CD14-positive monocyte (primary cell): Measurements from ENCODE around the gene DENND1B. TPM values are rescaled to one million over a fixed set of nuclear protein-coding genes. Genes with fewer than 3 reads are reported as not detected.

ENCODE experiments used
- DNase-seq, 3 donors: peaks; one replicate each; pipeline ENCODE4 v3.0.0-alpha.2; 2011 to 2022
- H2AFZ ChIP-seq: 2 replicates; pipeline ENCODE4 v1.6.0; 2012; ENCODE audit warnings: mild to moderate bottlenecking, low read depth, low read length, inconsistent platforms; ENCODE audit not compliant: insufficient read depth, poor library complexity, severe bottlenecking
- H3K27ac ChIP-seq, 2 donors: 1 replicate in 1 of 2; 2 replicates in 1 of 2; pipeline ENCODE4 v1.5.1; 2012 to 2013; ENCODE audit warnings: low read length in 2 of 2, control low read depth in 1 of 2, inconsistent platforms in 1 of 2, low read depth in 1 of 2, mild to moderate bottlenecking in 1 of 2
- H3K27me3 ChIP-seq, 2 donors: one replicate each; pipeline versions ENCODE4 v1.6.0 to v1.6.1; 2011 to 2013; ENCODE audit warnings: low read length in 2 of 2; ENCODE audit not compliant: control insufficient read depth in 2 of 2, insufficient read depth in 2 of 2
- H3K36me3 ChIP-seq, 2 donors: replicated peaks in 1 of 2; 1 replicate in 1 of 2; 2 replicates in 1 of 2; pipeline versions ENCODE4 v1.5.1 to v1.6.1; 2012 to 2013; ENCODE audit warnings: low read length in 2 of 2, control low read depth in 1 of 2, inconsistent platforms in 1 of 2, mild to moderate bottlenecking in 1 of 2; ENCODE audit not compliant: insufficient read depth in 2 of 2, control insufficient read depth in 1 of 2
- H3K4me1 ChIP-seq, 2 donors: 1 replicate in 1 of 2; 2 replicates in 1 of 2; pipeline versions ENCODE4 v1.5.1 to v1.6.1; 2012 to 2013; ENCODE audit warnings: low read length in 2 of 2, control low read depth in 1 of 2, inconsistent platforms in 1 of 2, mild to moderate bottlenecking in 1 of 2, moderate library complexity in 1 of 2; ENCODE audit not compliant: insufficient read depth in 2 of 2, control insufficient read depth in 1 of 2
- H3K4me2 ChIP-seq: replicated peaks from 2 replicates; pipeline ENCODE3; 2012; ENCODE audit warnings: low read length, moderate library complexity, mild to moderate bottlenecking; ENCODE audit not compliant: poor library complexity, severe bottlenecking; ENCODE audit errors: extremely low read depth
- H3K4me3 ChIP-seq, 3 experiments: fragments of 200-600 bp in 1 of 3; sonication (generic) in 1 of 3; replicated peaks in 1 of 3; 1 replicate in 2 of 3; 2 replicates in 1 of 3; pipeline ENCODE4 v1.5.1; 2011 to 2013; ENCODE audit warnings: low read length in 3 of 3, mild to moderate bottlenecking in 3 of 3, control low read depth in 2 of 3, low read depth in 2 of 3, inconsistent platforms in 1 of 3, moderate library complexity in 1 of 3
- H3K79me2 ChIP-seq: 2 replicates; pipeline ENCODE4 v1.6.0; 2012; ENCODE audit warnings: mild to moderate bottlenecking, control low read depth, inconsistent platforms, low read length, moderate library complexity; ENCODE audit not compliant: insufficient read depth
- H3K9ac ChIP-seq: 2 replicates; pipeline ENCODE4 v1.6.0; 2017; ENCODE audit warnings: low read length, mild to moderate bottlenecking; ENCODE audit not compliant: insufficient read depth, poor library complexity, severe bottlenecking
- H3K9me3 ChIP-seq, 2 donors: replicated peaks in 1 of 2; 1 replicate in 1 of 2; 2 replicates in 1 of 2; pipeline versions ENCODE4 v1.5.1 to v1.6.1; 2012 to 2013; ENCODE audit warnings: low read length in 2 of 2, control low read depth in 1 of 2; ENCODE audit not compliant: control insufficient read depth in 1 of 2, insufficient read depth in 1 of 2
- H4K20me1 ChIP-seq: 2 replicates; pipeline ENCODE4 v1.6.0; 2012; ENCODE audit warnings: mild to moderate bottlenecking, low read length, control low read depth, moderate library complexity; ENCODE audit not compliant: insufficient read depth
- H3K27ac Mint-ChIP-seq, 7 donors: one replicate each; pipeline ENCODE4 v1.8.0; 2020; ENCODE audit warnings: mild to moderate bottlenecking in 7 of 7, mixed read lengths in 7 of 7, moderate library complexity in 6 of 7, inconsistent platforms in 2 of 7
- H3K27me3 Mint-ChIP-seq, 3 donors: one replicate each; pipeline ENCODE4 v1.8.0; 2021 to 2022; ENCODE audit warnings: low read depth in 3 of 3, mild to moderate bottlenecking in 3 of 3, mixed read lengths in 3 of 3, moderate library complexity in 3 of 3, inconsistent platforms in 1 of 3
- H3K36me3 Mint-ChIP-seq, 2 donors: one replicate each; pipeline ENCODE4 v1.8.0; 2020; ENCODE audit warnings: mixed read lengths in 2 of 2, inconsistent platforms in 1 of 2, mild to moderate bottlenecking in 1 of 2
- H3K4me1 Mint-ChIP-seq: one replicate; pipeline ENCODE4 v1.8.0; 2020; ENCODE audit warnings: mild to moderate bottlenecking, mixed read lengths
- H3K4me3 Mint-ChIP-seq, 2 donors: one replicate each; pipeline ENCODE4 v1.8.0; 2020; ENCODE audit warnings: mild to moderate bottlenecking in 2 of 2, mixed read lengths in 2 of 2, moderate library complexity in 1 of 2
- H3K9me3 Mint-ChIP-seq, 7 donors: one replicate each; pipeline ENCODE4 v1.8.0; 2020 to 2022; ENCODE audit warnings: mixed read lengths in 7 of 7, mild to moderate bottlenecking in 6 of 7, moderate library complexity in 6 of 7, inconsistent platforms in 2 of 7
- WGBS: methylation state at CpG from one replicate; pipeline ENCODE4 v1.1.5; 2013; ENCODE audit warnings: missing lambda C conversion rate; ENCODE audit not compliant: insufficient coverage; 5-methylcytosine and 5-hydroxymethylcytosine counted together
- intact Hi-C, 2 donors: fragments of 100-400 bp; cut with micrococcal nuclease; formaldehyde crosslinking; loops; one replicate each; pipeline versions ENCODE4 v1.15.0 to v1.15.1; 2023
- polyA plus RNA-seq, 3 donors: library from polyadenylated mRNA; depleted of rRNA in 1 of 3; unstranded in 2 of 3; stranded (reverse) in 1 of 3; fragments of 300-500 nt in 2 of 3; fragments of >200 nt in 1 of 3; fragmentation: Illumina TruSeq in 2 of 3; gene quantifications; 1 replicate in 2 of 3; 2 replicates in 1 of 3; pipeline ENCODE4 v1.2.3, GENCODE V29; 2012 to 2021
- TF ChIP-seq, protein P1 (sequence below): fragments of 200-600 bp; IDR thresholded peaks from one replicate; pipeline ENCODE4 v1.8.0; 2022; ENCODE audit warnings: antibody characterized with exemption, mild to moderate bottlenecking

The DENND1B gene
- polyA plus RNA-seq, 3 donors = 3.0 to 8.2 (median 5.7) TPM

DNA sequence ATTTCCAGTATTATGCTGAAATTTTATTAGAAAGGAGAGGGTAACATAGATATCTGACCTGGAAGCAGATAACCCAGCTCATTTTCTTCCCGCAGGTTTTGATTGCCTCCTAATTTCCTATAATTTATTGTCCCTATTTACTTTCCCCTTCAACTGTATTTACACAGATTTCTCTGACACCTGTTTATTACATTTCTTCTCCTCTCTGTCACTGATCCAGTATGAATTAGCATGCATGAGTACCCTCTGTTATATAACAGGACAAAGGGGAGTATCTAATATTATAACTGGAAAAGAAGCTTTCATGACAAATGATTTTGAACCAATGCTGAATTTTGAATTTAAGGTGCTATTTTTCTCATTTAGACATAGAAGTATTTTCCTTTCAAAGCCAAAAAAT, 37.4 kb downstream of the DENND1B start:
- Histone ChIP-seq H3K36me3 (no peaks in the 10 kb centered on the region), H3K9me3 (peaks cover 0 to 3% of the 10 kb centered on the region in 2 donors), H3K4me1 (peaks cover 11 to 16% of the 10 kb centered on the region in 2 donors), H3K79me2 (peaks cover 47% of the 10 kb centered on the region), H3K4me3 (no peak overlapping the region), H2AFZ (no peak overlapping the region), H4K20me1 (peaks cover 11% of the 10 kb centered on the region), H3K27me3 (no peaks in the 10 kb centered on the region), H3K9ac (no peak overlapping the region), H3K4me2 (no peak overlapping the region), H3K27ac (no peak overlapping the region)
- H3K36me3 Mint-ChIP-seq = peaks cover 7 to 8% of the 10 kb centered on the region in 2 donors
- no peaks in the 10 kb centered on the region for H3K27me3 Mint-ChIP-seq
- peaks cover 0 to 5% (median 0%) of the 10 kb centered on the region in 7 donors for H3K9me3 Mint-ChIP-seq
- H3K27ac Mint-ChIP-seq = no peak overlapping the region
- intact Hi-C loops = no loop called here
- H3K4me1 Mint-ChIP-seq = peaks cover 28% of the 10 kb centered on the region
- DNase-seq = no peak
- no CpG with 5 or more reads among the region's 1 CpG for WGBS
- no peak overlapping the region for H3K4me3 Mint-ChIP-seq
- TF ChIP-seq, protein P1, sequence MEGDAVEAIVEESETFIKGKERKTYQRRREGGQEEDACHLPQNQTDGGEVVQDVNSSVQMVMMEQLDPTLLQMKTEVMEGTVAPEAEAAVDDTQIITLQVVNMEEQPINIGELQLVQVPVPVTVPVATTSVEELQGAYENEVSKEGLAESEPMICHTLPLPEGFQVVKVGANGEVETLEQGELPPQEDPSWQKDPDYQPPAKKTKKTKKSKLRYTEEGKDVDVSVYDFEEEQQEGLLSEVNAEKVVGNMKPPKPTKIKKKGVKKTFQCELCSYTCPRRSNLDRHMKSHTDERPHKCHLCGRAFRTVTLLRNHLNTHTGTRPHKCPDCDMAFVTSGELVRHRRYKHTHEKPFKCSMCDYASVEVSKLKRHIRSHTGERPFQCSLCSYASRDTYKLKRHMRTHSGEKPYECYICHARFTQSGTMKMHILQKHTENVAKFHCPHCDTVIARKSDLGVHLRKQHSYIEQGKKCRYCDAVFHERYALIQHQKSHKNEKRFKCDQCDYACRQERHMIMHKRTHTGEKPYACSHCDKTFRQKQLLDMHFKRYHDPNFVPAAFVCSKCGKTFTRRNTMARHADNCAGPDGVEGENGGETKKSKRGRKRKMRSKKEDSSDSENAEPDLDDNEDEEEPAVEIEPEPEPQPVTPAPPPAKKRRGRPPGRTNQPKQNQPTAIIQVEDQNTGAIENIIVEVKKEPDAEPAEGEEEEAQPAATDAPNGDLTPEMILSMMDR = no peak

DNA sequence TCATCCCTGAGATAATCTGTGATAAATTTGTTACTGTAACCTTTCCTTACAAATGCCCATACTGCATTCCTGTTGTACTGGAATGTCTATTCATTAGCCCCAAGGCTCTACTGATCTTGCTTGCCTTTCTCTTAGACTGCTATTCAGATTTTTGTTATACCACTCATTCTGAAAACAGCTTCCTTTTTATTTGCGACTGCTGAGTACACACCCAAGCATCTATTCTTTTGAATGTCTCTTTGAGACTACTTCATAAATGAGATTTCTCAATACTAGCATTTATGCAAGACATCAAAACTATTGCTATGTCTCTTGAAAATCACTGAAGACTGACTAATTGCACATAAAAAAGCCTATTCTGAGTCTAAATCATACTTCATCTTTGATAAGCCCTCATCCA, 38.6 kb downstream of the DENND1B start:
- WGBS = 0% methylated on average over 1 of the region's 1 CpG
- H3K4me3 ChIP-seq = no peak overlapping the region
- Mint-ChIP-seq H3K27ac (peak overlapping the region in 3 of 7 donors; percentile 3 to 47 (median 35)), H3K4me3 (peak overlapping the region in 1 of 2 donors; percentile 33), H3K36me3 (peaks cover 7 to 11% of the 10 kb centered on the region in 2 donors), H3K9me3 (peaks cover 0 to 5% (median under 1%) of the 10 kb centered on the region in 7 donors), H3K27me3 (no peaks in the 10 kb centered on the region), H3K4me1 (peaks cover 27% of the 10 kb centered on the region)
- TF ChIP-seq, protein P1 = no peak
- peaks cover 11 to 12% of the 10 kb centered on the region in 2 donors for H3K4me1 ChIP-seq
- H4K20me1 ChIP-seq = peaks cover 11% of the 10 kb centered on the region
- H3K79me2 ChIP-seq = peaks cover 46% of the 10 kb centered on the region
- intact Hi-C loops = no loop called here
- no peak overlapping the region for H3K4me2 ChIP-seq
- H3K9ac ChIP-seq = no peak overlapping the region
- peaks cover 0 to 3% of the 10 kb centered on the region in 2 donors for H3K9me3 ChIP-seq
- H3K27ac ChIP-seq = no peak overlapping the region
- H3K27me3 ChIP-seq = no peaks in the 10 kb centered on the region
- H2AFZ ChIP-seq = no peak overlapping the region
- H3K36me3 ChIP-seq = no peaks in the 10 kb centered on the region
- DNase-seq = peak; percentile 9 to 46 (median 27)
